Measurements from ENCODE around the gene HTR3E. TPM values are rescaled to one million over a fixed set of nuclear protein-coding genes. Genes with fewer than 3 reads are reported as not detected.
"Not testable (repeated sequence)": the region's sequence is repeated elsewhere in the genome, so short reads cannot be mapped to it uniquely, and the experiment has no call there.

Gene HTR3E
- total RNA-seq, 2 experiments from 2014 or later, result not detected

GRCh38 chr3:184116017-184116416, 19.2 kb downstream of the HTR3E start:
- Mint-ChIP-seq H3K36me3 (ENCODE audit: low read depth) (peaks cover 6% of the 10 kb centered on the region), H3K9me3 (no peaks in the 10 kb centered on the region), H3K27ac (no peak overlapping the region), H3K4me1 (ENCODE audit: low read depth) (no peaks in the 10 kb centered on the region), H3K27me3 (peaks cover 16% of the 10 kb centered on the region), H3K4me3 (no peak overlapping the region)
- peaks cover 0 to 4% of the 10 kb centered on the region in 2 experiments for H3K27me3 ChIP-seq (ENCODE audit: control insufficient read depth in 1 of 2, insufficient read depth in 2 of 2, low read length in 2 of 2)
- no peak overlapping the region for H3K27ac ChIP-seq (ENCODE audit: low read depth in 1 of 2, low read length in 2 of 2)
- H3K9me3 ChIP-seq (ENCODE audit: control insufficient read depth in 1 of 2, insufficient read depth in 1 of 2, low read length in 2 of 2), result no peaks in the 10 kb centered on the region
- ChIA-PET CTCF (no interaction called here), POLR2A (no interaction called here)
- DNase-seq (no peak), ATAC-seq (ENCODE audit: poor library complexity) (no peak)
- intact Hi-C loops (cut with DNase I, micrococcal nuclease), result no loop called here
- H3K4me3 ChIP-seq (ENCODE audit: low read length), result no peak overlapping the region
- H3K4me1 ChIP-seq (ENCODE audit: insufficient read depth, low read length), result no peaks in the 10 kb centered on the region
- TF ChIP-seq, protein P1, sequence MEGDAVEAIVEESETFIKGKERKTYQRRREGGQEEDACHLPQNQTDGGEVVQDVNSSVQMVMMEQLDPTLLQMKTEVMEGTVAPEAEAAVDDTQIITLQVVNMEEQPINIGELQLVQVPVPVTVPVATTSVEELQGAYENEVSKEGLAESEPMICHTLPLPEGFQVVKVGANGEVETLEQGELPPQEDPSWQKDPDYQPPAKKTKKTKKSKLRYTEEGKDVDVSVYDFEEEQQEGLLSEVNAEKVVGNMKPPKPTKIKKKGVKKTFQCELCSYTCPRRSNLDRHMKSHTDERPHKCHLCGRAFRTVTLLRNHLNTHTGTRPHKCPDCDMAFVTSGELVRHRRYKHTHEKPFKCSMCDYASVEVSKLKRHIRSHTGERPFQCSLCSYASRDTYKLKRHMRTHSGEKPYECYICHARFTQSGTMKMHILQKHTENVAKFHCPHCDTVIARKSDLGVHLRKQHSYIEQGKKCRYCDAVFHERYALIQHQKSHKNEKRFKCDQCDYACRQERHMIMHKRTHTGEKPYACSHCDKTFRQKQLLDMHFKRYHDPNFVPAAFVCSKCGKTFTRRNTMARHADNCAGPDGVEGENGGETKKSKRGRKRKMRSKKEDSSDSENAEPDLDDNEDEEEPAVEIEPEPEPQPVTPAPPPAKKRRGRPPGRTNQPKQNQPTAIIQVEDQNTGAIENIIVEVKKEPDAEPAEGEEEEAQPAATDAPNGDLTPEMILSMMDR (IDR thresholded peaks at IDR 0.05), result no peak
- H3K36me3 ChIP-seq (ENCODE audit: insufficient read depth, low read length), result no peaks in the 10 kb centered on the region

- ChIA-PET POLR2A (no interaction called here), CTCF (no interaction called here)
- intact Hi-C loops (cut with DNase I, micrococcal nuclease), result no loop called here
Measured at GRCh38 chr3:184117636-184118035, 20.8 kb downstream of the HTR3E start.

GRCh38 chr3:184121031-184121430, 24.2 kb downstream of the HTR3E start:
- H3K4me1 ChIP-seq (ENCODE audit: insufficient read depth, low read length); H3K9me3 ChIP-seq (ENCODE audit: control insufficient read depth in 1 of 2, insufficient read depth in 1 of 2, low read length in 2 of 2); H3K27ac Mint-ChIP-seq; H3K9me3 Mint-ChIP-seq; ATAC-seq (ENCODE audit: poor library complexity); H3K27me3 Mint-ChIP-seq; DNase-seq; POLR2A ChIA-PET; H3K27me3 ChIP-seq (ENCODE audit: control insufficient read depth in 1 of 2, insufficient read depth in 2 of 2, low read length in 2 of 2); H3K36me3 ChIP-seq (ENCODE audit: insufficient read depth, low read length); H3K4me1 Mint-ChIP-seq (ENCODE audit: low read depth); intact Hi-C loops (cut with DNase I, micrococcal nuclease); H3K27ac ChIP-seq (ENCODE audit: low read depth in 1 of 2, low read length in 2 of 2); CTCF ChIA-PET; H3K4me3 ChIP-seq (ENCODE audit: low read length); H3K36me3 Mint-ChIP-seq (ENCODE audit: low read depth); H3K4me3 Mint-ChIP-seq: not testable (repeated sequence)

More at GRCh38 chr3:184117636-184118035, 20.8 kb downstream of the HTR3E start:
- Mint-ChIP-seq H3K9me3 (no peaks in the 10 kb centered on the region), H3K27me3 (peaks cover 15% of the 10 kb centered on the region), H3K36me3 (ENCODE audit: low read depth) (peaks cover 6% of the 10 kb centered on the region), H3K27ac (no peak overlapping the region), H3K4me1 (ENCODE audit: low read depth) (no peaks in the 10 kb centered on the region), H3K4me3 (no peak overlapping the region)
- TF ChIP-seq, protein P1 (IDR thresholded peaks at IDR 0.05), result no peak
- no peaks in the 10 kb centered on the region for H3K36me3 ChIP-seq (ENCODE audit: insufficient read depth, low read length)
- H3K4me3 ChIP-seq (ENCODE audit: low read length), result no peak overlapping the region
- ATAC-seq (ENCODE audit: poor library complexity), result no peak
- no peaks in the 10 kb centered on the region for H3K9me3 ChIP-seq (ENCODE audit: control insufficient read depth in 1 of 2, insufficient read depth in 1 of 2, low read length in 2 of 2)
- DNase-seq, result no peak
- no peak overlapping the region for H3K27ac ChIP-seq (ENCODE audit: low read depth in 1 of 2, low read length in 2 of 2)
- no peaks in the 10 kb centered on the region for H3K4me1 ChIP-seq (ENCODE audit: insufficient read depth, low read length)
- peaks cover 0 to under 1% of the 10 kb centered on the region in 2 experiments for H3K27me3 ChIP-seq (ENCODE audit: control insufficient read depth in 1 of 2, insufficient read depth in 2 of 2, low read length in 2 of 2)

GRCh38 chr3:184126006-184126405, 29.1 kb downstream of the HTR3E start:
- Mint-ChIP-seq H3K27ac (no peak overlapping the region), H3K36me3 (ENCODE audit: low read depth) (no peaks in the 10 kb centered on the region), H3K4me3 (no peak overlapping the region), H3K27me3 (no peaks in the 10 kb centered on the region), H3K9me3 (no peaks in the 10 kb centered on the region), H3K4me1 (ENCODE audit: low read depth) (no peaks in the 10 kb centered on the region)
- Histone ChIP-seq H3K27ac (ENCODE audit: low read depth in 1 of 2, low read length in 2 of 2) (no peak overlapping the region), H3K27me3 (ENCODE audit: control insufficient read depth in 1 of 2, insufficient read depth in 2 of 2, low read length in 2 of 2) (no peaks in the 10 kb centered on the region), H3K4me3 (ENCODE audit: low read length) (no peak overlapping the region), H3K36me3 (ENCODE audit: insufficient read depth, low read length) (no peaks in the 10 kb centered on the region), H3K4me1 (ENCODE audit: insufficient read depth, low read length) (no peaks in the 10 kb centered on the region), H3K9me3 (ENCODE audit: control insufficient read depth in 1 of 2, insufficient read depth in 1 of 2, low read length in 2 of 2) (no peaks in the 10 kb centered on the region)
- DNase-seq (no peak), ATAC-seq (ENCODE audit: poor library complexity) (no peak)
- intact Hi-C loops (cut with DNase I, micrococcal nuclease), result no loop called here
- ChIA-PET CTCF (no interaction called here), POLR2A (no interaction called here)
- TF ChIP-seq, protein P1 (IDR thresholded peaks at IDR 0.05), result no peak
